ENCODE results near the gene SORCS2.

SORCS2 gene

DNA sequence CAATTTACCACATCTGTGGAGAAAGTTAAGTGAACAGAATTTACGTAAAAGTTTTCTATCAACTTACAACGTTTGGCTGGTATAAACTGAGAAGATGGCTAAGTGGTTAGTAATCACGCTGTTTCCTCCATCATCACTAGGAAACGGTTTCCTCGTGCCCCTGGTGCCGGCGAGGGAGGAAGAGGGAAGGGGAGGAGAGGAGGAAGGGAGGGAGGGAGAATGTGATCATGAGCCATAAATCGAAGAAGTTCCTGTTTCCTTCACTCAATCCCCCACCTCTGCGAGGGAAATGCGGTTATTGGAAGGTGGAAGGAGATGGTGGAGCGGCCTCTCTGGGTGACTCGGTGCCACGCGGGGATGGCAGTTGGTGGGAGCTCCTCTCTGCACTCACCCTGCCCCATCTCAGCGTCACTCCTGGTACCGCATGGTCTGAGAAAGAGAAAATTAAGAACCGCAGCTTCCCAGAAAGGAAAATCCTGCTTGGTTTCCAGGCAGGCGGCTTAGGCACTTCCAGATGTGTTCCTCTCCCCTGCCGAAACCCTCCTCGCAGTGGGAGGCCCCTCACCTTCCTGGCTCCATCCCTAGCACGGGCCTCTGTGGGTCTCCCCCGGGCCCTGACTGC is 530.5 kb downstream of the SORCS2 start:
- in situ Hi-C loops (cut with MboI; ENCODE audit: low sequenced_read_pairs, unreplicated experiment): loop anchor here (25.0 kb wide), 1 partner anchor 536 kb away; the partner anchor contains the start of gene SORCS2
- TF ChIP-seq, protein P1, sequence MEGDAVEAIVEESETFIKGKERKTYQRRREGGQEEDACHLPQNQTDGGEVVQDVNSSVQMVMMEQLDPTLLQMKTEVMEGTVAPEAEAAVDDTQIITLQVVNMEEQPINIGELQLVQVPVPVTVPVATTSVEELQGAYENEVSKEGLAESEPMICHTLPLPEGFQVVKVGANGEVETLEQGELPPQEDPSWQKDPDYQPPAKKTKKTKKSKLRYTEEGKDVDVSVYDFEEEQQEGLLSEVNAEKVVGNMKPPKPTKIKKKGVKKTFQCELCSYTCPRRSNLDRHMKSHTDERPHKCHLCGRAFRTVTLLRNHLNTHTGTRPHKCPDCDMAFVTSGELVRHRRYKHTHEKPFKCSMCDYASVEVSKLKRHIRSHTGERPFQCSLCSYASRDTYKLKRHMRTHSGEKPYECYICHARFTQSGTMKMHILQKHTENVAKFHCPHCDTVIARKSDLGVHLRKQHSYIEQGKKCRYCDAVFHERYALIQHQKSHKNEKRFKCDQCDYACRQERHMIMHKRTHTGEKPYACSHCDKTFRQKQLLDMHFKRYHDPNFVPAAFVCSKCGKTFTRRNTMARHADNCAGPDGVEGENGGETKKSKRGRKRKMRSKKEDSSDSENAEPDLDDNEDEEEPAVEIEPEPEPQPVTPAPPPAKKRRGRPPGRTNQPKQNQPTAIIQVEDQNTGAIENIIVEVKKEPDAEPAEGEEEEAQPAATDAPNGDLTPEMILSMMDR (IDR thresholded peaks at IDR 0.05; ENCODE audit: borderline replicate concordance, control extremely low read depth, extremely low read depth, insufficient read depth, missing control alignments): no peak
- no peak for DNase-seq (ENCODE audit: low spot score)

DNA sequence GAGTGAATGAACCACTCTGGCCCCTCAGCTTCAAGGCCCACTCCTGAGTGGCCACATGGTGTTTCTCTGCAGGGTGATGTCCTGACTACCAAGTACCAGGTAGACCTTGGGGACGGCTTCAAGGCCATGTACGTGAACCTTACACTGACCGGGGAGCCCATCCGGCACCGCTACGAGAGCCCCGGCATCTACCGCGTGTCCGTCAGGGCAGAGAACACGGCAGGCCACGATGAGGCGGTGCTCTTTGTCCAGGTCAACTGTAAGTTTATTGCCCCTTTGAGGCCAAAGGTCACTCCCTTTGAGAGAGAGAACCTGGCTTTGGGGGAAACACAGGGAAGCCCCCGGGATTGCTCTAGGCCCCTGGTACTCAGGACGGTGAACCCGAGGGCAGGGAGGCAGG is 531.3 kb downstream of the SORCS2 start:
- in situ Hi-C loops (cut with MboI; ENCODE audit: low sequenced_read_pairs, unreplicated experiment): loop anchor here (25.0 kb wide), 1 partner anchor 536 kb away; the partner anchor contains the start of gene SORCS2
- no peak for DNase-seq (ENCODE audit: low spot score)
- TF ChIP-seq, protein P1 (IDR thresholded peaks at IDR 0.05; ENCODE audit: borderline replicate concordance, control extremely low read depth, extremely low read depth, insufficient read depth, missing control alignments): no peak

DNA sequence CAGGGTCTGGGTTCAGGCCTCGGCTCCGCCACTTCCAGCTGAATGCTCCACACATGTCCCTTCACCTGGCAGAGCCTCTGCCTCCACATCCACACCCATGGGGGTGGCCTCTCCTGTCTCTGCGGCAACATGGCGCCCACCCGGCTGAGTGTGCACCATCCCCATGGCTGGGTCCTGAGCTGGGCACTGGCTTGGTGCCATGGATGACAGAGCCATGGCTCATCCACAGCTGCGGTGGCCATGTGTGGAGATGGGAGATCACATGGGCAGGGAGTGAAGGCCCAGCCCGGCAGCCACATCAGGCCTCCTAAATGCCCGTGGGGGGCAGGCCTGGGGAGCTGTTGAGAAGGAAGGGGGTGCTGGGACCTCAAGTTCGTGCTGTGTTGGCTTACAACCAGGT is 533.6 kb downstream of the SORCS2 start:
- DNase-seq (ENCODE audit: low spot score): no peak
- TF ChIP-seq, protein P1 (IDR thresholded peaks at IDR 0.05; ENCODE audit: borderline replicate concordance, control extremely low read depth, extremely low read depth, insufficient read depth, missing control alignments): no peak
- in situ Hi-C loops (cut with MboI; ENCODE audit: low sequenced_read_pairs, unreplicated experiment): no loop called here

- in situ Hi-C loops (cut with MboI; ENCODE audit: low sequenced_read_pairs, unreplicated experiment): no loop called here
- no peak for DNase-seq (ENCODE audit: low spot score)
- TF ChIP-seq, protein P1 (IDR thresholded peaks at IDR 0.05; ENCODE audit: borderline replicate concordance, control extremely low read depth, extremely low read depth, insufficient read depth, missing control alignments): no peak
Measured at GRCh38 chr4:7726665-7727413, 534.5 kb downstream of the SORCS2 start.

- DNase-seq (ENCODE audit: low spot score): no peak
- in situ Hi-C loops (cut with MboI; ENCODE audit: low sequenced_read_pairs, unreplicated experiment): no loop called here
- TF ChIP-seq, protein P1 (IDR thresholded peaks at IDR 0.05; ENCODE audit: borderline replicate concordance, control extremely low read depth, extremely low read depth, insufficient read depth, missing control alignments): no peak
Measured at GRCh38 chr4:7727749-7728148, 535.4 kb downstream of the SORCS2 start.

- TF ChIP-seq, protein P1 (IDR thresholded peaks at IDR 0.05; ENCODE audit: borderline replicate concordance, control extremely low read depth, extremely low read depth, insufficient read depth, missing control alignments): no peak
- in situ Hi-C loops (cut with MboI; ENCODE audit: low sequenced_read_pairs, unreplicated experiment): no loop called here
- no peak for DNase-seq (ENCODE audit: low spot score)
Measured at GRCh38 chr4:7731437-7731836, 539.1 kb downstream of the SORCS2 start.

Data from GM13976 (cell line).